Body of pancreas (tissue), 4 donors: Measurements from ENCODE around the gene FOS.

ENCODE experiments used
- CTCF ChIP-seq, 7 experiments: fragments of 450-650 bp in 4 of 7; fragments of 200-600 bp in 3 of 7; sonication (generic) in 3 of 7; IDR thresholded peaks; one replicate each; pipeline ENCODE4 v1.5.1; 2016 to 2019; ENCODE audit warnings: antibody characterized with exemption in 7 of 7
- POLR2A ChIP-seq, 3 donors: fragments of 450-650 bp; IDR thresholded peaks; one replicate each; pipeline ENCODE4 v1.6.1; 2016; ENCODE audit warnings: antibody characterized with exemption in 3 of 3, mild to moderate bottlenecking in 2 of 3

- TF ChIP-seq CTCF (IDR thresholded peaks at IDR 0.05) (no peak), POLR2A (IDR thresholded peaks at IDR 0.05) (no peak)
These were observed 3.0 kb upstream of the FOS start for GRCh38 chr14:75275598-75275997.
